ENCODE measurements around the gene GPAT3. TPM values are rescaled to one million over a fixed set of nuclear protein-coding genes. Genes with fewer than 3 reads are reported as not detected.

GPAT3 gene
- total and polyA plus RNA-seq, 2 of the 8 experiments (the other 6 are each of a cell fraction or from before 2014, with no cell fraction given), result 0.23 to 2.0 TPM

- TF ChIP-seq EZH2 (IDR thresholded peaks at IDR 0.05; ENCODE audit: low read depth, low read length, severe bottlenecking) (no peak), BRCA1 (IDR thresholded peaks at IDR 0.05; ENCODE audit: low read depth, low read length) (no peak), POU5F1 (IDR thresholded peaks at IDR 0.05; ENCODE audit: low read depth, low read length) (no peak), EP300 (IDR thresholded peaks at IDR 0.05; ENCODE audit: borderline replicate concordance in 1 of 2, low read depth in 2 of 2, low read length in 2 of 2) (no peak), SP4 (IDR thresholded peaks at IDR 0.05; ENCODE audit: low read length) (no peak)
These were observed 81.6 kb downstream of the GPAT3 start (continued) for GRCh38 chr4:83617371-83618035.

Measured in H1 (cell line).